Psoas muscle (tissue), 8 donors: ENCODE data around the gene KRT83. TPM values are rescaled to one million over a fixed set of nuclear protein-coding genes. Genes with fewer than 3 reads are reported as not detected.

Experiments
- ATAC-seq, 4 donors: fragments of 200-7000 bp; cut with Tn5 transposase; one replicate each; pipeline ENCODE4 v1.9.1; 2020; ENCODE audit warnings: moderate library complexity in 3 of 4, mild to moderate bottlenecking in 2 of 4
- DNase-seq, 2 donors: peaks; one replicate each; pipeline ENCODE4 v3.0.0-alpha.2; 2020
- H3K27ac ChIP-seq: fragments of 200-600 bp; one replicate; pipeline ENCODE4 v1.8.0; 2022
- H3K27me3 ChIP-seq, 3 donors: fragments of 200-600 bp in 1 of 3; one replicate each; pipeline versions ENCODE4 v1.6.1 to v1.8.0; 2013 to 2022; ENCODE audit warnings: low read length in 2 of 3, mild to moderate bottlenecking in 2 of 3, moderate library complexity in 1 of 3; ENCODE audit not compliant: insufficient read depth in 3 of 3
- H3K36me3 ChIP-seq, 2 donors: fragments of 200-600 bp in 1 of 2; one replicate each; pipeline versions ENCODE4 v1.6.1 to v1.8.0; 2013 to 2022; ENCODE audit warnings: low read depth in 1 of 2, mild to moderate bottlenecking in 1 of 2, moderate library complexity in 1 of 2; ENCODE audit not compliant: insufficient read depth in 1 of 2
- H3K4me1 ChIP-seq: fragments of 200-600 bp; one replicate; pipeline ENCODE4 v1.8.0; 2022
- H3K4me3 ChIP-seq: fragments of 200-600 bp; one replicate; pipeline ENCODE4 v1.8.0; 2022; ENCODE audit warnings: mild to moderate bottlenecking
- H3K9me3 ChIP-seq: fragments of 200-600 bp; one replicate; pipeline ENCODE4 v1.8.0; 2022
- WGBS, 3 donors: extraction: QIAGEN DNeasy Blood & Tissue Kit; methylation state at CpG; one replicate each; pipeline versions ENCODE4 v1.1.6 to v1.1.7; 2013; 5-methylcytosine and 5-hydroxymethylcytosine counted together
- intact Hi-C, 2 donors: fragments of 100-400 bp; cut with DNase I; formaldehyde crosslinking; loops; one replicate each; pipeline versions ENCODE4 v1.11.0 to v1.14.2; 2022
- polyA plus RNA-seq, 3 donors: library from polyadenylated mRNA; stranded (reverse); fragments of 200-250 nt; gene quantifications; one replicate each; pipeline ENCODE4 v1.2.3, GENCODE V29; 2013
- total RNA-seq, 4 donors: library from RNA; stranded (reverse); fragmentation: NEBNext Ultra II Directional in 2 of 4; extraction: Animal tissue kit (Norgen Biotek cat#: 25700) in 2 of 4; gene quantifications; one replicate each; pipeline versions ENCODE4 v1.2.1 to v1.2.4, GENCODE V29; 2021 to 2023
- TF ChIP-seq, protein P1 (sequence below): fragments of 200-600 bp; IDR thresholded peaks from one replicate; pipeline ENCODE4 v1.8.0; 2022; ENCODE audit warnings: antibody characterized with exemption
- donor health status: healthy with polysubstance abuse.
- donor health status: DM: no; HTN: no; CAD: no; lungs with moderate emphysema.
- donor health status: Bipolar disorder and iron deficiency.
- donor health status: healthy.
- donor health status: DM: yes; HTN: yes; CAD: no.
- donor health status: DM: no; HTN: no; CAD: no.
- donor health status: DM: no; HTN: no; CAD: no.
- donor health status: DM: yes; HTN: yes; CAD: no.

Gene KRT83
- total and polyA plus RNA-seq, 7 donors: not detected

DNA sequence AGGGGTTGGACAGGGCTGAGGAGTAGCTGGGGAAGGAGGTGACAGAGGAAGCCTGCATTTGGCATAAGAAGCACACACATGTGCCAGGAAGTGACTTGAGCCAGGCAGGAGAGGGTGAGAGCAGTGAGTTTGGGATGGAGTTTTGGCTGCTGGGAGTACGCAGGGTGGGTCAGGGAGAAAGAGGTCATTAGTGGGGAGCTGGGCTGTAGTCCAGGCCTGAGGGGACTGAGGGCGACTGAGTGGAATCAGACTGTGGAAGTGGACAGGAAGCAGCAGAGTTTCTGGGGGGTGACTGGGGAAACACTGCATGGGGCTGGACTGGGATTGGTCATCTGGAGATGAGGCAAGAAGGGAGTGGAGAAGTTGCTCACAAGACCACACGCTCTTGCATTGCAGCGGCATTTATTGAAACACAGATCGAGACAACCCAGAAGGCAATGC, 38.4 kb upstream of the KRT83 start:
- H3K9me3 ChIP-seq: no peaks in the 10 kb centered on the region
- H3K27me3 ChIP-seq: peaks cover 0 to 29% (median 4%) of the 10 kb centered on the region in 3 donors
- intact Hi-C loops: no loop called here
- ATAC-seq: no peak
- H3K27ac ChIP-seq: no peak overlapping the region
- no peaks in the 10 kb centered on the region for H3K36me3 ChIP-seq
- no peak for DNase-seq
- no peaks in the 10 kb centered on the region for H3K4me1 ChIP-seq
- 65 to 80% (median 72%) methylated on average over 5 of the region's 5 CpGs for WGBS, 3 donors
- H3K4me3 ChIP-seq: no peak overlapping the region
- TF ChIP-seq, protein P1, sequence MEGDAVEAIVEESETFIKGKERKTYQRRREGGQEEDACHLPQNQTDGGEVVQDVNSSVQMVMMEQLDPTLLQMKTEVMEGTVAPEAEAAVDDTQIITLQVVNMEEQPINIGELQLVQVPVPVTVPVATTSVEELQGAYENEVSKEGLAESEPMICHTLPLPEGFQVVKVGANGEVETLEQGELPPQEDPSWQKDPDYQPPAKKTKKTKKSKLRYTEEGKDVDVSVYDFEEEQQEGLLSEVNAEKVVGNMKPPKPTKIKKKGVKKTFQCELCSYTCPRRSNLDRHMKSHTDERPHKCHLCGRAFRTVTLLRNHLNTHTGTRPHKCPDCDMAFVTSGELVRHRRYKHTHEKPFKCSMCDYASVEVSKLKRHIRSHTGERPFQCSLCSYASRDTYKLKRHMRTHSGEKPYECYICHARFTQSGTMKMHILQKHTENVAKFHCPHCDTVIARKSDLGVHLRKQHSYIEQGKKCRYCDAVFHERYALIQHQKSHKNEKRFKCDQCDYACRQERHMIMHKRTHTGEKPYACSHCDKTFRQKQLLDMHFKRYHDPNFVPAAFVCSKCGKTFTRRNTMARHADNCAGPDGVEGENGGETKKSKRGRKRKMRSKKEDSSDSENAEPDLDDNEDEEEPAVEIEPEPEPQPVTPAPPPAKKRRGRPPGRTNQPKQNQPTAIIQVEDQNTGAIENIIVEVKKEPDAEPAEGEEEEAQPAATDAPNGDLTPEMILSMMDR: no peak

DNA sequence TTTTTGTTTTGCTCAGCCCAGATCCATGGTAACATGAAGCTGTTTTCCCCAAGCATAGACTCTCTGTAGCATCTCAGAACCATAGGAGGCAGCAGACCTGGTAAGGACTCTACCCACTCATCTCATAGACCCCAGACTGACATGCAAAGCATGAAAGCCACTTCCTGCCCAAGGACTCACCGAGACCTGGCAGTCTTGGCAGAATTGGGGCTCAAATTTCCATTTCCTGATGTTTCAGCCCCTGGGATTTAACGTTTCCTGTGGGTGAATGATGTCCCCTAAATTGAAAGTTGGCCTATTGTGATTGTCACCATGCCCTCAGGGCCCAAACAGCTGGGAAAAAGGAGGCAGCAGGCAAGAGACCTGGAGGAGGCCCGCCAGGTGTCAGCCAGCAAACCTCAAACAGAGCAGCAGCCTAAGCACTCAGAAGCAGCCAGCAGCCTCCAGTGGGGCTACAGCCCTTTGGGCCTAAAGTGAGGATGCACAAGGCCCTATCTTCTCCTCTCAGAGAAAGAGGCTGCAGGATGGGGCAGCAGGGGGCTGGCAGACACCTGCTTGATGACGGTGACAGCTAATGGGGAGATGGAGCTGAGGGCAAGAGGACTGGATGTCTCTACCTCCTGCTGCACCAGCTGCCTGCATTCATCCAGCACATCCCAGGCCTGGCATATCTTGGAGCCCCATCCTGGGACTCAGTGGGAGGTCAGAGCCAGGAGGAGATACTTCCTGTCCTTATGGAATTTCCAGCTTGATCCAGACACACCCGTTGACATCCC, 37.6 kb upstream of the KRT83 start:
- no peaks in the 10 kb centered on the region for H3K9me3 ChIP-seq
- no peak for ATAC-seq
- H3K36me3 ChIP-seq: no peaks in the 10 kb centered on the region
- H3K4me3 ChIP-seq: no peak overlapping the region
- no peak overlapping the region for H3K27ac ChIP-seq
- peaks cover 0 to 29% (median 4%) of the 10 kb centered on the region in 3 donors for H3K27me3 ChIP-seq
- no peaks in the 10 kb centered on the region for H3K4me1 ChIP-seq
- 63 to 64% (median 63%) methylated on average over 5 of the region's 5 CpGs for WGBS, 3 donors
- TF ChIP-seq, protein P1: no peak
- DNase-seq: no peak
- intact Hi-C loops: no loop called here

DNA sequence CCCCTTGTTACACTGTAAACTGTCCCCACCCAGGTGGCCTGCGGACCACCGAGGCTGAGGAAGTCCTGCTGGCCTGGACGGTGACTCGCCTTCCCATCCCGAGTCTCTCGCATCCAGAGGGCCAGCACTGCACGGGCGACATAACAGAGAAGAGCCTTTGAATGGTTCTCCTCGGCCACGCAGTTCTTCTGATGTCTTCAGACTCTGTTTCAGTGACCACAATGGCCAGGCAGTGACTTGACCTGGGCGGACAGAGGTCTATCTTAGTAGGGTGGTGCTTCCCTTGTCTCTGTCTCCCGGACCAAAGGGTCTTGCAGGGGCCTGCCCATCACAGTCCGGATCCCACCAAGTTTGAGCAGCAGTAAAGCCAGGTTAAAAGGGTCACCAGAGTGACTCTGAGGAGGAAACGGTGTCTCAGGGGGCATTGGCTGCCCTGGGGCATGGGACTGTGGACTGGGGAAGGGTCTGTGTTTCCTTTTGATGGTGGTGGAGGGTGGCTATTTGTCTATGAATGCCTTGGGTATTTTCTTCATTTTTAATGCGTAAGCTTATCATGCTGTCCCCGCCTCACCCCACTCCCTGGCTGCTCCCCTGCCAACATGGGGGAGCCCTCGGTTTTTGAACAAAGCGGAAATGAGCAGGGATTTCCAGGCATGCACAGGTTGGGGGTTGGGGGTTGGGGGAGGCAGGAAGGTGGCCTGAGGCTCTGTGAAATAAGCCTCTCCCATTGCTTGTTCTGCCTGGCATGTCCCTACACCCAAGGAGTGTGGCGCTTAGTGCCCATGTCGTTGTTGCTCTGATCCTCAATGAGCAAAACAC, 35.8 kb upstream of the KRT83 start:
- H3K4me3 ChIP-seq: no peak overlapping the region
- WGBS, 3 donors: 90 to 97% (median 93%) methylated on average over 20 of the region's 20 CpGs
- H3K9me3 ChIP-seq: no peaks in the 10 kb centered on the region
- TF ChIP-seq, protein P1: no peak
- no peak overlapping the region for H3K27ac ChIP-seq
- H3K4me1 ChIP-seq: no peaks in the 10 kb centered on the region
- no peaks in the 10 kb centered on the region for H3K36me3 ChIP-seq
- intact Hi-C loops: no loop called here
- DNase-seq (no peak), ATAC-seq (no peak)
- peaks cover 0 to 40% (median 4%) of the 10 kb centered on the region in 3 donors for H3K27me3 ChIP-seq

DNA sequence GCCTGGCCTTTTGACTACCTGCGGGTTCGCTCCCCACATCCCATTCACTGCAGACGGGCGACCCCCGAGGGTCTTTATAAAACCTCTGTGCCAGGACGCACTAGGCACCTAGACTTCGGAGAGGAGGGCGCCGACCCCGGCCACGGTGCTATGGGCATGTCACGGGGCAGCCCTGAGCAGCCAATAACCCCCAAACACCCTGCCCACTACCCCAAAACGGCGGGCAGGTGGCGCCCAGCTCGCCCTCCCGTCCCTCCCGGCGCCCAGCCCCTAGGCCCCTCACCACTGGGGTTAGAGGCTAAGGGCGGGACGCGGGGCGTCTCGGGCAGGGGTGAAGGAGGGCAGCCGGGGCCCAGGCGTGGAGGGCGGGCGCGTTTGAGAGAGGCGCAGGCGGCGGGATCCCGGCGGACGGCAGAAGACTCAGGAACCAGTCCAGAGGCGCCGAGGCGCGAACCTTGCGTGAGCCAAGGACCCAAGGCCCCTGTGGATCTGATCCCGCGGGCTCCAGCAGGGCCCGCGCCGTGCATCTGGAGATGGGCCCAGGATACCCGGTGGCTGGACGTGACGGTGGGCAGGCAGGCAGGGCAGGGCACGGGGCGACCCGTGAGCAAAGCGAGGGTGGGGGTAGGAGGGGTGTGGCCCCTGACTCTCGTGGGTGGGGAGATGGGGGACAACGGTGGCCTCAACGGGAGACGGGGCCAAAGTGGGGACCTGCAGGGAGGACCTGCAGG, 35.0 kb upstream of the KRT83 start:
- Histone ChIP-seq H3K27ac (no peak overlapping the region), H3K9me3 (no peaks in the 10 kb centered on the region), H3K36me3 (no peaks in the 10 kb centered on the region), H3K4me1 (no peaks in the 10 kb centered on the region), H3K27me3 (peaks cover 0 to 40% (median 4%) of the 10 kb centered on the region in 3 donors), H3K4me3 (no peak overlapping the region)
- DNase-seq: no peak
- WGBS, 3 donors: 90 to 95% (median 92%) methylated on average over 30 to 56 of the region's 56 CpGs
- TF ChIP-seq, protein P1: no peak
- intact Hi-C loops: no loop called here
- ATAC-seq: no peak
